NCI-H2196 treated with DMSO at 0.1 percent for 48 hours (cell line): ENCODE results near the gene NACC2.
"Not testable (repeated sequence)": the region's sequence is repeated elsewhere in the genome, so short reads cannot be mapped to it uniquely, and the experiment has no call there.

Experiments used
- DNase-seq: peaks from one replicate; lab custom pipeline; 2025; ENCODE audit not compliant: unreplicated experiment; lab: John Stamatoyannopoulos, UW

The NACC2 gene

DNA sequence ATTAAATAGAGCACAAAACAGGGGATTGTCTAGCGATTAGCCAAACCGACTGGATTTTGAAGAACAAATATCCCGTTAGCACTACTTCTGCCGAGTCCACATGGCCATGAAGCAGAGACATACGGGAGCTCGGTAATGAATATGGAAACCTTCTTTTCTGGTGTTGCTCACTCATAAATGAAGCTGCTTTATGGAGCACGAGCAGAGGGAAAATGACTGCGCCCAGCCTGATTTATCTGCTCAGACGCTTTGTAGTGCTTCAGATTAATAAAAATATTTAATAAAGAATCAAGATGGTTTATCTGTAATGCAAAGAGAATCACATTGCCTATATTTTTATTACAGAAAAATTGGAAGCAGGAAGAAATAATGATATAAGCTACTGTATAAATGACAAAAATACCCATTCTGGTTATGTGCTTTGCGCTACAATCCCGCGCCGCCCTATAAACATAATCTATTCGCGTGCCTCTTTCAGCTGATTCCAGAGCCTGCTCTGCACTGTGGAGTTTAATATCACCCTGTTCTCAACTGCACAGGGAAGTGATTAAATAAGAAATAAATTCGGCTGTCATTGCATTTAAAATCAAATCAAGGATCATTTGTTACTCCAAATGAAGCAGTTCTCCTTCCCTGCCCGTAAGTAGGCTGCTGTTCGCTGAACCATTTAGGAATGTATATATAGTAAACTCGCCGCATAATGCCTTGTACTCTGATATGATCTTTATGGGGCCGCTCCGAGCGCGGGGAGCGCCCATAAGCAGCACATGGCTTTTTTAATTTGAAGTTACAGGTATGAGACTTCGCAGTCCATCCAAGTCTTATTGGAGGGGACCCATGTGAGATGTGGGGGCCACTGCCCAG lies 111.6 kb downstream of the NACC2 start:
- DNase-seq: no peak

GRCh38 chr9:135982499-135983207 lies 112.4 kb downstream of the NACC2 start:
- DNase-seq: no peak

- no peak for DNase-seq
These were observed 114.0 kb downstream of the NACC2 start for GRCh38 chr9:135980926-135981630.

DNA sequence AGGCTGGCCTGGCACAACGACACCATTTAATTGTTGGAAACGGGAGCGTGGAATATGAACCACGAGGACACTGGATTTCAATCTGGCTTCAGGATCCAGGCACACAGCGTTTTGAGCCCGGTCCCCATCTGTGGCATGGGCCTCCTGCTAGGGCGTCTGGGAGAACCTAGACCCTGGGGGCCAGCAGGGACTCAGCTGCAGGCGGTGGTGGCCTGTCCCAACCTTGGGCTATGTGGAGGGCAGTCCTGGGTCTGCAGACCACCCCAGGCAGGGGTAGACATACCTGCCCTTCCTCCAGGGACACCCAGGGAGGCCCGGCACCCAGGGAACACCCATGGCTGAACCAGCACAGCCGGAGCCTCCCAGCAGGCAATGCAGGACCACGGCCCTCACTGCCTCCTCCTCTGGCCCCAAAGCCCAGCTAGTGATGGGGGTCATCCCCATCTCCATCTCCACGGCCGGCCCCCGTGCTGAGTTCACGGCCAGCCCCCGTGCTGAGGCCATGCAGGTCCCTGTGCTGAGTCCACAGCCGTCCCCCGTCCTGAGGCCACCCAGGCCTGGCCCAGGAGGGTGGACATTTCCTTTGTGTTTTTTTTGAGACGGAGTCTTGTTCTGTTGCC lies 115.4 kb downstream of the NACC2 start:
- DNase-seq: no peak

DNA sequence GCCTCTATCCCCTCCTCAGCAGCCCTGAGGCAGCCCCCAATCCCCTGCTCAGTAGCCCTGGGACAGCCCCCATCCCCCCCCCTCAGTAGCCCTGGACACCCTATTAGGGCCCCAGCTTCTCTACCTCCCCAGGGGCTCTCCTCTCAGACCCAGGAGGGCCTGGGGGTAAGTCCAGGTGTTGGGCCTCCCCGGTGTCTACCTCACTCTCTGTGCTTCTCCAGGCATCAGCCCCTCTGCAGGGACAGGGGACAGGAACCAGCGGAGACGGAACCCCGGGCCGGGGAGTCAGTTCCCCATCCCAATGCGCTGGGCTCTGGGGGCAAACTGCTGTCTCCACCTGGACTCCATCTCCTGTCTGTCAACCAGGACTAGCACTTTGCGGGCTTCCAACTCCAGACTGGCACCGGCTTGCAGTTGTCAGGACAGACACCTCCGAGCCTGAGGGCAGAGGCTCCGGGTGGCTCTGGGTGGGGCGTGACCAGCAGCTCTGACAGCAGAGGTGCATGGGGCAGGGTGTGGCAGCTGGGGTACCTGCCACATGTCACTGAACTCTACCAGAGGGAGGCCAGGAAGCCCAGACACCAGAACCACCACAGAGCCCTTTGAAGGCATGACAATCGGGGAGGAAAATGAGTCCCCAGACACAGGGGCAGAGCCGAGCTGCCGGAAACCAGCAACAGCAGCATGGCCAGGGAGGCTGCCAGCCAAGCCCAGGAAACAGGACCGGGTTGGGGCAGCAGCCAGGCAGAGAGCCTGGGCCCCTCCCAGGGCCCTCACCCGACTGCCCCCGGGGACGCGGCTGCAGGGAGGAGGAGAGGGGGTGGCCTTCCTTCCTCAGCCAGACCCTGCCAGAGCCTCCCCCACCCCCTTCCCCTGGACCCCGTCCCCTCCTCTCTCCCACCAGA lies 116.2 kb downstream of the NACC2 start:
- no peak for DNase-seq

- DNase-seq: no peak
These were observed 118.1 kb downstream of the NACC2 start for GRCh38 chr9:135976944-135977343.

- no peak for DNase-seq
These were observed 118.6 kb downstream of the NACC2 start for GRCh38 chr9:135976531-135976930.

GRCh38 chr9:135975834-135976233 lies 119.3 kb downstream of the NACC2 start:
- DNase-seq: no peak

GRCh38 chr9:135974220-135974573 lies 120.9 kb downstream of the NACC2 start:
- DNase-seq: no peak

DNA sequence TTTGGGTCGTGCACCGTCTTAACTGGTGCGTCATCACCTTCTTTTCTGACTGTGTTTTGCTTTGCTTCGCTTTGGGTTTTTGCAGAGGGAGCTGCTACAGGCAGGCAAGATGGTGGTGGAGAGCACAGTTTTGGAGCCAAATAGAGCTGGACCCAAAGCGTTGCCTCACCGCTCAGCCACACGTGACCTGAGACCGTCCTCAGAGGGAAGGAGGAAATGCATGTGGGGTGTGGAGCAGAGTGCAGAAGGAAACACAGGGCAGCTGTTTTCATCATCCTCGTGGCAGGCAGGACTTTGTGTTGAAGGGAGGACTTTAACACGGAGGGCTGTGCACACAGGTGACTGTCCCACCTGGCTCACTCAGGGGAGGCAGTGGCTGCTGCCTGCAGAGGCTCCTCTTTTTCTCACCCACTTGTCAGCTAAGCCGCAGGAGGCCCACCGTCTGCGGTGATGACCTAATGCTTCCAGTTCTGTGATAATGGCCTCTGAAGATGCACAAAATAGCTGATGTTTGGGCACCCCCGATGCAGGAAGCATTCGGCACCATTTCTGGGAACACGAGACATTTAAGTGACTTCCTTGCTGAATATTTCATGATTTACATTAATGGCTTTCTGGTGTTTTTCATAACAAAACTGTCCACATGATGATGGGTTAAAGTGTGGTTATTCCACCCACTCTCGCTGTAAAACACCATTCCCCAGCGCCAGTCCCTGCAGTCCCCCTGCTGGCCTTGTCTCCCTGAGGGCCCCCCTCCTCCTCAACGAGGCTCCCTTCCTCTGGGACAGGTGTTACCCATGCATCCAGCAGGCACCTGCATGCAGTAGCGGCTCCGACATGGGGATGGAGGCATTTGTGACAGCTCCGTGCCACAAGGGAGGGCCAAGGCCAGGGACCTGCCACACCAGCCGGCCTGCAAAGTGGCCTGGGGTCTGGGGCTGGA lies 121.5 kb downstream of the NACC2 start:
- DNase-seq: no peak

- DNase-seq: no peak
These were observed 123.2 kb downstream of the NACC2 start for GRCh38 chr9:135971892-135972291.

DNA sequence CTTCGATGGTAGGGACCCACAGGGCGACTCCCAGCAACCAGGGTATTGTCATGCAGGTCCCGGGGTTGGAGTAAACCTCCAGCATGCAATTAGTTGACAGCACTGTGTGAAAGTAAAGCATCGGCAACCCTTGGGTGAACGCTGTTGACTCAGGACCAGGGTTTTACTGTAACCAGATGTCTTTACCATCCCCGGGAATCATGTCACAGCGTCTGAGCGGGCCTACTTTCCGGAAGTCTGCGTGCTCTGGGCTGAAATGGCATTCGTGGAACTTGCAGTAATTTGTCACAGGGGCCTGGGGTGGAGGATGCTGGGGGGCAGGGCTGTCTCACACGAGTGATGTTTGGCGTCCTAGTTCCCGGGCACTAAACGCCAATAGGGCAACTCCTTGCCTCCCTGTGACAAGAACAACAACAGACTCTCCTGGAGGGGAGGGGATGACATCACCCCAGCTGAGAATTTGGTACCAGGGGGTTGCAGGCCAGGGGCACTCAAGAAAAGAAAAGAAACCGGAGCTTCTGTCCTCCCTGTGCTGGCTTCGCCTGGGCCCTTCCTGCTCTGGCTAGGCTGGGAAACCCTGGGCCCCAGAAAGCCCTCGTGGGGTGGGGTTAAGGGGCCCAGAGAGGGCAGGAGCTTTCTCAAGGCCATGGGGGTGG lies 123.8 kb downstream of the NACC2 start:
- no peak for DNase-seq

DNA sequence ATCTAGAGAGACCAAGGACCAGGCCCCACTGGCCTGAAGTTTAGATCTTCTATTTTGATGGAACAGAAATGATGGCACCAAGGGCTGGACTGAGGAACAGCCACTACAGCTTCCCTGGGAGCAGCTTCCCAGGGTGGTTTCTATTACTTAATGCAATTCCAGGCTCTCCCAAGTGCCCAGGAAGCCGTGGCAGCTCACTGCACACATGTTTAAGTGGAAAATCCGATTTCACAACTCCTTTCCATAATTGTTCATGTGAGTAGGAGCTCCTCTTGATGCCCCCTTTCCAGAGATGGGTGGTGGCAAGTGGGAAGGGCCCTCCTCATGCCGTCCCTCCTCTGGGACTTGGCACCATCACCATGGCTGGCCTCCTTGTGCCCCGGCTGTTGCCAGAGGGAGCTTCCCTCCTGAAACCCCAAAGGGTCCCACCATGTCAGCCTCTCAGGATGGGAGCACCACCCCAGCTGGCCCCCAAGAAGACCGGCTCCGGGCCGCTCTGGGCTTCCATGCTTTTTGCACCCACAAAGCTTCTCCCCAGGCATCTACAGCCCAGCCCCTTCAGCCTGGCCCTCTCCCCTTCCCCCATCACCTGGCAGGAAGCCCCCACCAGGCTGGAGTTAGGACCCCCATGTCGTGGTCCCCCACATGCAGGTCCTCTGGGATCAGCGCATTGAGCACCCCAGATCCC lies 124.8 kb downstream of the NACC2 start:
- DNase-seq: no peak

DNA sequence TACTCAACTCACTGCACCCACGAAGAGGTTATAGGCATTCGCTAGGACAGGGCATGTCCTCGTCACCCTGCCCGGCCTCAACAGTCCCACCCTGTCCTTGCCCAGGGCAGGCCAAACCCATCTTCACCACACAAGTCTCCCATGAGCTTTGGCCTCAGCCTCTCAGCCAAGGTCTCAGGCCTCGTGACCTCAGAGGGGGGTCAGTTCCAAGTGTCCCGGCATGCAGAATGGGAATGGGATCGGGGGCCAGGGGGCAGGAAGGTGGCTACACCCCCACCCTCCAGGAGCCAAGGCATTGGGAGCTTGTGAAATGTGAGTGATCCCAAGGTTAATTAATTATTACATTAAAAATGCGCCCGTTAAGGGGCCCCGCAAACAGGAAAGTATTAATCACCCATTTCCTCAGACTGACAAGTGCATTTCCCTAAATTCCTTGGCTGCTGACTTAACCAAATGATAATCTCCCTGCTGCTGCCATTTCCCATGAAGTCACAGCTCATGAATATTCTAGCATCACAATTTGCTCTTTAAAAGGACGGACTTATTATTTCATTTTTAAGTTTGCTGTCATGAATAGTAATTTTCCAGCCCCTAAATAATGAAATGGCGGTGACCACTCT lies 125.9 kb downstream of the NACC2 start:
- no peak for DNase-seq

DNA sequence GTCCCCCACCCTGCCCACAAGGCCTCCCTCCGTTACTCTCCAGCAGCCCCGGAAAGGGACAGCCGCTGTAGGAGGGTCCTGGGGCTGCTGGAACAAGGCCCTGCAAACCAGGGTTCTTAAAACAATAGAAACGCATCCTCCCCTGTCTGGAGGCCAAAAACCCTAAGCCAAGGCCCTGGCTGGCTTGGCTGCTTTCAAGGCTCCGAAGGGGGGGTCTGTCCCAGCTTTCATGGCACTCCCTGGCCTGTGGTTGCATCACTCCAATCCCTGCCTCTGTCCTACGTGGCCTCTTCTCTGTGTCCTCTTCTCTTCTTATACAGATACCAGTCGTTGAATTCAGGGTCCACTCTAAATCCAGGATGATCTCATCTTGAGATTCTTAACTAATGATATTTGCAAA lies 126.5 kb downstream of the NACC2 start:
- DNase-seq: no peak

GRCh38 chr9:135968083-135968476 lies 127.0 kb downstream of the NACC2 start:
- DNase-seq: no peak

GRCh38 chr9:135966916-135967260 lies 128.2 kb downstream of the NACC2 start:
- DNase-seq: not testable (repeated sequence)
